Measurements from ENCODE around the gene KRCC1.

KRCC1 gene

GRCh38 chr2:88055371-88056128 is at the start of gene KRCC1:
Gene KRCC1 (minus strand): TSS chr2:88055783. CDS start chr2:88028563, 27,220 bp downstream.
- peak; percentile 93 for DNase-seq (ENCODE audit: low read depth)

DNA sequence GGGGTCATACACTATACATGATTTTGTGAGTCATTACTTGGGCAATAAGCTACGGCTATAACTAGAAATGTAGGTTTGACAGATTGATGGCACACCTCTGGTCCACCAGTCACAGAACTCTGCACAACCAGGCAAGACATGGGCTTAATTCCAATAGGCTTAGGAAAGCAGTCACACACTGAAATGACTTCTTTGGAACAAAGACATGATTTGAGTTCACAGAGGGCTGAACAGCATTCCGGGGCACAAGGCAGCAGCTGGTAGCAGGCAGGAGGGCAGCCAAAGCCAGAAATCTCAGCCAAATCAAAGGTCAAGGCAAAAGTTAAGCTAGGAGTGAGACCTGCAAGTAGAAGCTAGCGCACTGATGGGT is 44.9 kb upstream of the KRCC1 start:
- DNase-seq (ENCODE audit: low read depth): no peak

GRCh38 chr2:88099798-88100488 is 44.4 kb upstream of the KRCC1 start:
- peak; percentile 28 for DNase-seq (ENCODE audit: low read depth)

DNA sequence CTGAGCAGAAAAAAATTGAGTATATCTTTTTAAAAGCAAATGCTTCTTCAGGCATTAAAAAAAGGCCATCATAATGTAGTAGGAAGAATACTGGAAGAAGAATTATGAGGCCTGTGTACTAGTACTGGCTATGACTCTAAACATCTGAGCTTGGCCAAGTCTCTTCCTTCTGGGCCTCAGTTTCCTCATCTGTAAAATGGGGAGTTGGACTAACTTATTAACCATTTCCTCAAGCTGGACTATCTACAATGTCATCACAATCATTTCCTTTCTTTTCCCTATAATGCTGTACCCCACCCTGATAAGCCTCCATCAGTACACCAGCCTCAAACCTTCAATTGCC is 42.9 kb upstream of the KRCC1 start:
- DNase-seq (ENCODE audit: low read depth): no peak

DNA sequence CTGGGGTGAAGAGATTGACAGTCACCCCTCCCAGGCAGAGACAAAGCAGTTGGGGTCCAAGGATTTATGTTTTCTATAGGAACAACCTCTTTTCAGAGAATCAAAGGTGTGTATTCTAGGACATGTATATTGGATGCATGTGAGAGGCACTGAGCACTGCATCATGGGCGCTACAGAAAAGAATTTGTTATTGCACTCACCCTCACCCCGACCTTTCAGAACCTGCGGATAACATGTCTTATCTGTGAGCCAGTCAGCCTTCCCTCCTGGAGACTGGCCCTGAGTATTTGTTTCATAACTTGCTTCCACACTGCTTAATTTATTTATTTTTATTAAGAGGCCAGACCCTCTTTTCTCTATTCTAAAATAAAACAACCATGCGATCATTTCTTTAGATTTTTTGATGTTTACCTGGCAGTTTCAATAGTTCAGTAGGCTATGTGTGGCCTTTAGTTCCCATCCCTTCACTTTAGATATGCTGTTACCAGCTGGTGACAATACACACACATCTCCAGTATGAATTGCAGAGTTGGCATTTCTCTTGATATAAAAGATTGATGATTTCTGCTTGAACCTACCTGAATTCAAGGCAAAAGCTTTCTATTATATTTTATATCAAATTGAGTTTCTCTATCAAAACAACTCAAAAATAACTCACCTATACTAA is 42.4 kb upstream of the KRCC1 start:
- no peak for DNase-seq (ENCODE audit: low read depth)

GRCh38 chr2:88097192-88097591 is 41.6 kb upstream of the KRCC1 start:
- DNase-seq (ENCODE audit: low read depth): no peak

- DNase-seq (ENCODE audit: low read depth): no peak
Measured at GRCh38 chr2:88096708-88097107, 41.1 kb upstream of the KRCC1 start.

DNA sequence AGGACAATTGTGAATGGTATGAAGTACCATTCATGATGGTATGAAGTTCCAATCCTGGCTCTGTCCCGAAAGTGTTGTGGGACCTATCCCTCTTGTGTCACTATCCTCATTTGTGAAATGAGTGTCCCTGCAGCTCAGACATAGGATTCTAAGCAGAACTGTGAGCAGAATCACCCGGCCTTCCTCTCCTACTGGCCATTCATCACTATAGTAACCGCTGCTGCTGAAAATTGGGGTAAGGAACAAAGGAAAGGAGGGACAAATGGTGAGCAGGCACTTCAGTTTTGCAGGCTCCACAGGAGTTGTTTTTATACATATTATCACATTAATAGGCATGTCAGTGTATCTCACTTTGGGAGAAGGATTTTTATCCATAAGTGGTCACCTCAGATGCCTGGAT is 39.4 kb upstream of the KRCC1 start:
- DNase-seq (ENCODE audit: low read depth): no peak

DNA sequence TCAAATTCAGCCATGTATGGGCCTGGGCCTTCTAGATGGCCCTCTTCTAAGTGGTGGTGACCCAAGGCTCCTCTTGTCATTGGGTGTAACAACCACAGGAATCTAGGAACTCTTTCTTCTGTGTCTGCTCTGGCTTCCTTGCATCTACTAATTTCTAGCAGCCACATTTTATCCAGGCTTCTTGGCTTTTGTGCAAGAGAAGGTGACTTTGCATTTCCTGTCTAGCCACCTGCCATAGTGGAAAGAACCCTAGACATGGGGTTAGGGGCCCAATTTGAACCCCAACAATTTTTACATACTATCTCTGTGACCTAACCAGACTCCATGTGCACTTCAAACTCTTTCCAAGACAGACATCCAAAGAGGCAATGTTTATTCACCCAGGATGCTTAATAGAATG is 37.2 kb upstream of the KRCC1 start:
- DNase-seq (ENCODE audit: low read depth): no peak

GRCh38 chr2:88091943-88092342 is 36.4 kb upstream of the KRCC1 start:
- no peak for DNase-seq (ENCODE audit: low read depth)

DNA sequence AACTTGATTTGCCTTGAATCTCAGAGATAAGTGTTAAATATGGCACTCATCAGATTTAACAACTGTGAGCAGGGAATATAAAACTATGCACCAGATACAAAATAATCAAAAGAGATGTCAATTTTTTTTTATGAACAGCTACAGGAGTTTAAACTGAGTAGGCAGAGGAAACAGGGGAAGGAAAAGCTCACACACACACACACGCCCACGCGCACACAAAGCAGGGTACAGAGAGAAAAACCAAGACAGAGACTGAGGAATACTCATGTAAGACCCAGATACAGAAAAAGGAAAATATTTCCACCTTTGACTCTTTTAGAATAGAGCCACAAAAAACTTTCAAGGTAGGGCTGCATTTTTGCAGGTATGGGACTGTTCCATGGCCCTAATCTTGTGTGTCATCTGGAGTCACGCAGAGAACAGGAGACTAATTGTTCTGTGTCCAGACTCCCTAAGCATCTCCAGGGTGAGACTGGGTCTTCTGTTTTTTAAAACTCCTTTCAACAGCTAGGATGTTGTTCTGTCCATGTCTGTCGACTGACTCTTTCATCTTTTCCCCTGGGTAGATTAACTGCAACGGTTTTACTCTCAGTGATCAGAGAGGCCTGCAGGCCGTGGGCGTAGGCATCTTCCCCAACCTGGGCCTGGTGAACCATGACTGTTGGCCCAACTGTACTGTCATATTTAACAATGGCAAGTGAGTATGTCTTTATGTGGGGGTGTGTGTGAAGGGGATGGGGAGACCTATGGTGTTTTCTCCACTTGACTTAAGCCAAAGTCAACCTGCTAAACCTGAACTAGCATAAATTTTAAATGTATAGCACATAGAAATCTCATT is 35.1 kb upstream of the KRCC1 start:
- no peak for DNase-seq (ENCODE audit: low read depth)

GRCh38 chr2:88088999-88089398 is 33.4 kb upstream of the KRCC1 start:
- no peak for DNase-seq (ENCODE audit: low read depth)

- no peak for DNase-seq (ENCODE audit: low read depth)
Measured at GRCh38 chr2:88087763-88088162, 32.2 kb upstream of the KRCC1 start.

DNA sequence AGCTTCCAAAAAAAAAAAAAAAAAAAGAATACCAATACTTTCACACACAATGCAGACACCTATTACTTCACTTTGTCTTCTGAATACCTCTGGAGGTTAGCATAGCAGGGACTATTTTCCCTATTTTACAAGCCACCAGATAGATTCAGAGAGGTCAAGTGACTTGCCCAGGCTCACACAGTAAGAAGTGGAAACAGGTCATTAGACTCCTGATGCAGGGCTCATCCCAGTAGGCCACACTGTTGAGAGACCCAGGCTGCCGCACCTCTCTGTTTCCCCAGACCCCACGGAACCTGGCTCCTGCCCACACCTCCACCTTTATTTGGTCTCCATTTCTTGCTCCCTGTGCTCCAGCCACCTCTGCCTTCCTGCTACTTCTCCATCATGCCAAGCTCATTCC is 31.5 kb upstream of the KRCC1 start:
- DNase-seq (ENCODE audit: low read depth): no peak

- DNase-seq (ENCODE audit: low read depth): no peak
Measured at GRCh38 chr2:88086401-88086800, 30.8 kb upstream of the KRCC1 start.

DNA sequence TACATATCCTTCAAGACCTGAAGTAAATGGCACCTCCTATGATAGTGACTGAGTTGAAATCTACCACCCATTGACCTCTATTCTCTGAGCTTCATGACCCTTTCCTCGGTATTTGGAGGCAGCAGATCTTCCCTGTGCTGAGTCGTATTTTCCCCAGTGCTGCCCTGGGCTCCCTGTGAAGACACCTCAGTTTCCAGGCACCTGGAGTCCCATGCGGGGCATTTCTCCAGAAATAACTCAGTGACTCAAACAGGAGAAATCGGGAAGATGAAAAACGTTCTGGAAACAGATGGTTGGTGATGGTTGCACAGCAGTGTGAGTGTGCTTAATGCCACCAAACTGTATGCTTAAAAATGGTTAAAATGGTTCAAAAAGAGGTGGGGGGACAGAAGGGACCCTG is 30.0 kb upstream of the KRCC1 start:
- no peak for DNase-seq (ENCODE audit: low read depth)

DNA sequence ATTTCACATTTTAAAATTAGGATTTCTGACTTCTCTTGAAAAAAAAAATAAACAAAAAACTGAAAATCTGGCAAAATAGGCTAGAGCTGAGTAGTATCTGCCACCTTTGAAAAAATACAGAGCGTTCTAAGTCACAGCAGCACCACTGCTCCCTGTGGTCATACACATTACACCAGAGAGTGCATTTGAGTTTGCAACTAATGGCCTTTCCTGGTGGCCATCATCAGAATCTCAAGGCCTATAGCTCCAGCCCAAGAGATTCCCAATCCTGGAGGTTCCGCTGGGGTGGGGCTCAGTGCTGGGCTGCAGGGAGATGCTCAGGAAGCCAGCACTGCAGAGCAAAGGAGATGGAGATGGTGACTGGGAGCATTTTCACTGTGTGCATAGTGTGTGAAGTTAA is 29.5 kb upstream of the KRCC1 start:
- no peak for DNase-seq (ENCODE audit: low read depth)

DNA sequence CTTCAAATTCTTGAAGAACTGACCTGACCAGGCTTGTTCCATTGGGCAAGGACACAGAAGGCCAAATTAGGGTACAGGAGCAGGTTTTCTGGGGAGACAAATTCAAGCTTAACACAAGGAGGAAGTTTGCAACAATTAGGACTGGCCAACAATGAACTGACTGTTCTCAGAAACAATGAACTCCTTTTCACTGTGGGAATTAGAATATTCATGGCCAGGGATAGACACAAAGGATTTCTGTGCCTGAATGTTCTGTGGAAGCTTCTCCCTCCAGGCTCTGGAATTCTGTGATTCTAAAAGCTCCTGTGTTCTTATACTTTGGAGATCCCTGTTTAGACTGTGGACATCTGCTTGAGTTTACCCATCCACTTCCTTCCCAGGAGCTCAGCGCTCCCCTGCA is 27.2 kb upstream of the KRCC1 start:
- DNase-seq (ENCODE audit: low read depth): no peak

GRCh38 chr2:88081924-88082608 is 26.5 kb upstream of the KRCC1 start:
- DNase-seq (ENCODE audit: low read depth): no peak

GRCh38 chr2:88080545-88080944 is 25.0 kb upstream of the KRCC1 start:
- no peak for DNase-seq (ENCODE audit: low read depth)

GRCh38 chr2:88078643-88079172 is 23.1 kb upstream of the KRCC1 start:
- no peak for DNase-seq (ENCODE audit: low read depth)

DNA sequence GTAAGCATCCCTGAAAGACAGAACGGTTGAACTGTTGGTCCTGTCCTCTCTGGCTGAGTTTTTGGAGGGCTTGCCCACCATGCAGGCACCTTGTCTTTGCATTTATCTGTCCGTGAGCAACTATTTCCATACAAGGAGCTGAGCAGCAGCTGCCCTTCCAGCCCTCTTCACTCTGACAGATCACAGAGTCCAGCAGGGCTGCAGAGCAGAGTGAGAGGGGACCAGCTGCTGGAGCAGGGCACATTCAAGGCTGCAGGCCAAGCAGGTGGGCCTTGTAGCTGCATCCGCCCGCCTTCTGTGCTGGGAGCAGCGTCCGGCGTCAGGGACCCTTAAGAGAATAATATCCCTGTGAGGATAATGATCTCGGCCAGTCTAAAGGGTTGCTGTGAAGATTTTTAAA is 21.5 kb upstream of the KRCC1 start:
- no peak for DNase-seq (ENCODE audit: low read depth)
